Stimulated activated effector memory CD8-positive, alpha-beta T cell treated with anti-CD3 and anti-CD28 coated beads, Interleukin-12 subunit alpha, Interleukin-12 subunit beta, amount 100 ng/mL, for 72 hours (primary cell): ENCODE data around the gene LARP6.
A peak's percentile ranks its signal among the peaks of the same experiment; 100 is the strongest.
"Not testable (repeated sequence)": the region's sequence is repeated elsewhere in the genome, so short reads cannot be mapped to it uniquely, and the experiment has no call there.

ENCODE experiments used
- ATAC-seq: fragments of 150-1000 bp; cut with Tn5 transposase; 2 replicates; pipeline ENCODE4 v1.10.0; 2021
- DNase-seq, 2 donors: peaks; one replicate each; pipeline ENCODE4 v3.0.0; 2021 to 2022; ENCODE audit warnings: low spot score in 2 of 2
- H3K27ac Mint-ChIP-seq: one replicate; pipeline ENCODE4 v1.8.0; 2022; ENCODE audit warnings: mild to moderate bottlenecking, mixed read lengths
- H3K36me3 Mint-ChIP-seq: one replicate; pipeline ENCODE4 v1.8.0; 2022; ENCODE audit warnings: mild to moderate bottlenecking, mixed read lengths
- H3K4me1 Mint-ChIP-seq: one replicate; pipeline ENCODE4 v1.8.0; 2022; ENCODE audit warnings: mixed read lengths
- H3K4me3 Mint-ChIP-seq: one replicate; pipeline ENCODE4 v1.8.0; 2022; ENCODE audit warnings: mild to moderate bottlenecking, mixed read lengths
- H3K9me3 Mint-ChIP-seq: one replicate; pipeline ENCODE4 v1.8.0; 2022; ENCODE audit warnings: mixed read lengths

The LARP6 gene

GRCh38 chr15:70853973-70854665 is at the start of gene LARP6:
LARP6 (minus strand) TSS chr15:70854157; CDS start chr15:70854088, 69 bp downstream.
- Mint-ChIP-seq H3K36me3 (no peaks in the 10 kb centered on the region), H3K9me3 (no peaks in the 10 kb centered on the region), H3K4me3 (peak within 1 kb of the TSS; percentile 73), H3K27ac (peak within 1 kb of the TSS; percentile 61), H3K4me1 (peaks cover 6% of the 10 kb centered on the region)
- DNase-seq = no peak
- ATAC-seq = peak; percentile 24

GRCh38 chr15:70902107-70902506 is 48.1 kb upstream of the LARP6 start:
- H3K9me3 Mint-ChIP-seq = no peaks in the 10 kb centered on the region
- DNase-seq (no peak), ATAC-seq (no peak)
- H3K27ac Mint-ChIP-seq = no peak overlapping the region
- H3K4me3 Mint-ChIP-seq = no peak overlapping the region
- H3K36me3 Mint-ChIP-seq = no peaks in the 10 kb centered on the region
- H3K4me1 Mint-ChIP-seq = no peaks in the 10 kb centered on the region

- peak overlapping the region; percentile 65 for H3K27ac Mint-ChIP-seq
- DNase-seq = no peak
- H3K4me1 Mint-ChIP-seq = peaks cover 9% of the 10 kb centered on the region
Measured at GRCh38 chr15:70892912-70893560, 39.1 kb upstream of the LARP6 start.

GRCh38 chr15:70892002-70892911 is 38.3 kb upstream of the LARP6 start, which contains the start of the genes LRRC49 and THAP10:
LRRC49 (plus strand) TSS chr15:70892826; CDS start chr15:70892895, 69 bp downstream.
THAP10 (minus strand) TSS chr15:70892433; CDS start chr15:70892272, 161 bp downstream.
- Mint-ChIP-seq H3K4me3 (peak within 1 kb of the TSS; percentile 78), H3K9me3 (no peaks in the 10 kb centered on the region), H3K27ac (peak within 1 kb of the TSS; percentile 65), H3K4me1 (peaks cover 9% of the 10 kb centered on the region), H3K36me3 (peaks cover 6% of the 10 kb centered on the region)
- peak in 1 of 2 donors; percentile 77 for DNase-seq
- ATAC-seq = peak; percentile 76

More at GRCh38 chr15:70892912-70893560, 39.1 kb upstream of the LARP6 start:
- Mint-ChIP-seq H3K4me3 (peak overlapping the region; percentile 78), H3K9me3 (no peaks in the 10 kb centered on the region), H3K36me3 (peaks cover 6% of the 10 kb centered on the region)
- no peak for ATAC-seq

GRCh38 chr15:70882361-70882760 is 28.4 kb upstream of the LARP6 start:
- H3K4me3 Mint-ChIP-seq = no peak overlapping the region

GRCh38 chr15:70880781-70881180 is 26.8 kb upstream of the LARP6 start:
- H3K4me3 Mint-ChIP-seq = no peak overlapping the region
- no peaks in the 10 kb centered on the region for H3K36me3 Mint-ChIP-seq
- no peak overlapping the region for H3K27ac Mint-ChIP-seq
- H3K9me3 Mint-ChIP-seq = no peaks in the 10 kb centered on the region
- DNase-seq (no peak), ATAC-seq (no peak)
- H3K4me1 Mint-ChIP-seq = no peaks in the 10 kb centered on the region

More at GRCh38 chr15:70882361-70882760, 28.4 kb upstream of the LARP6 start:
- Mint-ChIP-seq H3K9me3 (no peaks in the 10 kb centered on the region), H3K36me3 (no peaks in the 10 kb centered on the region), H3K27ac (no peak overlapping the region), H3K4me1 (no peaks in the 10 kb centered on the region)
- no peak for ATAC-seq
- no peak for DNase-seq

GRCh38 chr15:70879401-70879800 is 25.4 kb upstream of the LARP6 start:
- ATAC-seq (no peak), DNase-seq (no peak)
- Mint-ChIP-seq H3K27ac (no peak overlapping the region), H3K4me3 (no peak overlapping the region), H3K4me1 (no peaks in the 10 kb centered on the region), H3K36me3 (no peaks in the 10 kb centered on the region), H3K9me3 (no peaks in the 10 kb centered on the region)

- ATAC-seq = no peak
- H3K9me3 Mint-ChIP-seq = no peaks in the 10 kb centered on the region
- no peak overlapping the region for H3K27ac Mint-ChIP-seq
- no peaks in the 10 kb centered on the region for H3K4me1 Mint-ChIP-seq
- H3K4me3 Mint-ChIP-seq = no peak overlapping the region
- DNase-seq = no peak
- no peaks in the 10 kb centered on the region for H3K36me3 Mint-ChIP-seq
Measured at GRCh38 chr15:70876683-70877082, 22.7 kb upstream of the LARP6 start.

GRCh38 chr15:70876011-70876410 is 22.1 kb upstream of the LARP6 start:
- no peak overlapping the region for H3K4me3 Mint-ChIP-seq
- H3K27ac Mint-ChIP-seq = no peak overlapping the region
- ATAC-seq = no peak

GRCh38 chr15:70875001-70875782 is 21.2 kb upstream of the LARP6 start:
- no peaks in the 10 kb centered on the region for H3K4me1 Mint-ChIP-seq
- no peak for DNase-seq

More at GRCh38 chr15:70876011-70876410, 22.1 kb upstream of the LARP6 start:
- DNase-seq = no peak
- Mint-ChIP-seq H3K36me3 (no peaks in the 10 kb centered on the region), H3K9me3 (no peaks in the 10 kb centered on the region), H3K4me1 (no peaks in the 10 kb centered on the region)

GRCh38 chr15:70873232-70874054 is 19.5 kb upstream of the LARP6 start:
- Mint-ChIP-seq H3K36me3 (no peaks in the 10 kb centered on the region), H3K9me3 (no peaks in the 10 kb centered on the region), H3K4me1 (no peaks in the 10 kb centered on the region), H3K27ac (no peak overlapping the region), H3K4me3 (no peak overlapping the region)
- ATAC-seq (no peak), DNase-seq (no peak)

More at GRCh38 chr15:70875001-70875782, 21.2 kb upstream of the LARP6 start:
- Mint-ChIP-seq H3K4me3 (no peak overlapping the region), H3K36me3 (no peaks in the 10 kb centered on the region), H3K27ac (no peak overlapping the region), H3K9me3 (no peaks in the 10 kb centered on the region)
- no peak for ATAC-seq

GRCh38 chr15:70871490-70871889 is 17.5 kb upstream of the LARP6 start:
- DNase-seq, ATAC-seq, H3K9me3 Mint-ChIP-seq, H3K4me1 Mint-ChIP-seq, H3K27ac Mint-ChIP-seq, H3K4me3 Mint-ChIP-seq, H3K36me3 Mint-ChIP-seq: not testable (repeated sequence)

- H3K36me3 Mint-ChIP-seq = no peaks in the 10 kb centered on the region
- no peaks in the 10 kb centered on the region for H3K4me1 Mint-ChIP-seq
- ATAC-seq (peak; percentile 68), DNase-seq (no peak)
- H3K27ac Mint-ChIP-seq = no peak overlapping the region
- no peak overlapping the region for H3K4me3 Mint-ChIP-seq
- no peaks in the 10 kb centered on the region for H3K9me3 Mint-ChIP-seq
Measured at GRCh38 chr15:70870051-70870450, 16.1 kb upstream of the LARP6 start.

GRCh38 chr15:70869346-70869745 is 15.4 kb upstream of the LARP6 start:
- DNase-seq = no peak
- no peaks in the 10 kb centered on the region for H3K36me3 Mint-ChIP-seq
- H3K9me3 Mint-ChIP-seq = no peaks in the 10 kb centered on the region
- no peak for ATAC-seq
- no peak overlapping the region for H3K27ac Mint-ChIP-seq
- no peak overlapping the region for H3K4me3 Mint-ChIP-seq
- no peaks in the 10 kb centered on the region for H3K4me1 Mint-ChIP-seq
